GM23338 (cell line): ENCODE results near the gene SSBP2. TPM values are rescaled to one million over a fixed set of nuclear protein-coding genes. Genes with fewer than 3 reads are reported as not detected.

ENCODE experiments used
- ATAC-seq: fragments of 200-7000 bp; cut with Tn5 transposase; 3 replicates; pipeline ENCODE4 v1.9.1; 2020
- DNase-seq: peaks from one replicate; pipeline ENCODE4 v3.0.0-alpha.2; 2015; ENCODE audit warnings: low spot score
- H2AFZ ChIP-seq: fragments of 200-600 bp; sonication (generic); 2 replicates; pipeline ENCODE4 v1.8.0; 2016; ENCODE audit warnings: antibody characterized with exemption, mild to moderate bottlenecking, moderate library complexity
- H3F3A ChIP-seq: fragments of 200-600 bp; sonication (generic); replicated peaks from 2 replicates; pipeline ENCODE4 v1.8.0; 2017; ENCODE audit warnings: antibody characterized with exemption, mixed run types, low read depth
- H3K27ac ChIP-seq: fragments of 200-600 bp; sonication (generic); 2 replicates; pipeline ENCODE4 v1.6.1; 2016; ENCODE audit warnings: low read depth
- H3K27me3 ChIP-seq: fragments of 200-600 bp; sonication (generic); 2 replicates; pipeline ENCODE4 v1.8.0; 2016; ENCODE audit warnings: mild to moderate bottlenecking, mixed run types, moderate library complexity; ENCODE audit not compliant: insufficient read depth
- H3K36me3 ChIP-seq: fragments of 200-600 bp; sonication (generic); 2 replicates; pipeline ENCODE4 v1.8.0; 2016; ENCODE audit warnings: mild to moderate bottlenecking; ENCODE audit not compliant: insufficient read depth
- H3K4me1 ChIP-seq: fragments of 200-600 bp; sonication (generic); 2 replicates; pipeline ENCODE4 v1.8.0; 2016; ENCODE audit warnings: mild to moderate bottlenecking, moderate library complexity; ENCODE audit not compliant: insufficient read depth
- H3K4me2 ChIP-seq: fragments of 200-600 bp; sonication (generic); 2 replicates; pipeline ENCODE4 v1.7.1; 2017; ENCODE audit warnings: mixed run types
- H3K4me3 ChIP-seq: fragments of 200-600 bp; sonication (generic); 2 replicates; pipeline ENCODE4 v1.6.1; 2016; ENCODE audit warnings: mixed run types
- H3K79me2 ChIP-seq: fragments of 200-600 bp; sonication (generic); replicated peaks from 2 replicates; pipeline ENCODE4 v1.8.0; 2017; ENCODE audit warnings: mild to moderate bottlenecking; ENCODE audit not compliant: insufficient read depth
- H3K9me2 ChIP-seq: fragments of 200-600 bp; sonication (generic); 2 replicates; pipeline ENCODE4 v1.8.0; 2017; ENCODE audit not compliant: insufficient read depth
- H4K20me1 ChIP-seq: fragments of 200-600 bp; sonication (generic); replicated peaks from 2 replicates; pipeline ENCODE4 v1.8.0; 2017; ENCODE audit warnings: mild to moderate bottlenecking; ENCODE audit not compliant: insufficient read depth
- H3K27ac Mint-ChIP-seq: 2 replicates; pipeline ENCODE4 v1.8.0; 2020; ENCODE audit warnings: inconsistent platforms, mild to moderate bottlenecking, moderate library complexity, mixed read lengths
- H3K27me3 Mint-ChIP-seq: 3 replicates; pipeline ENCODE4 v1.8.0; 2022; ENCODE audit warnings: low read depth, mild to moderate bottlenecking, moderate library complexity, mixed read lengths, inconsistent platforms; ENCODE audit not compliant: insufficient read depth, poor library complexity
- H3K36me3 Mint-ChIP-seq: 3 replicates; pipeline ENCODE4 v1.8.0; 2021; ENCODE audit warnings: low read depth, mild to moderate bottlenecking, inconsistent platforms, moderate library complexity, mixed read lengths
- H3K4me1 Mint-ChIP-seq: 3 replicates; pipeline ENCODE4 v1.8.0; 2020; ENCODE audit warnings: mild to moderate bottlenecking, inconsistent platforms, mixed read lengths
- H3K4me3 Mint-ChIP-seq: 3 replicates; pipeline ENCODE4 v1.8.0; 2021; ENCODE audit warnings: moderate library complexity, mild to moderate bottlenecking, inconsistent platforms, mixed read lengths
- H3K9me3 Mint-ChIP-seq: 3 replicates; pipeline ENCODE4 v1.8.0; 2020; ENCODE audit warnings: moderate library complexity, mild to moderate bottlenecking, inconsistent platforms, mixed read lengths
- CREB1 ChIP-seq: fragments of 250-450 bp; sonication (Bioruptor Pico); IDR thresholded peaks from 2 replicates; pipeline ENCODE4 v1.5.0; 2020; ENCODE audit warnings: low read depth, mild to moderate bottlenecking, moderate library complexity
- ETS1 ChIP-seq: IDR thresholded peaks from 2 replicates; pipeline ENCODE4 v1.6.1; 2016; ENCODE audit warnings: antibody characterized with exemption
- EZH2 ChIP-seq: fragments of 200-600 bp; sonication (generic); IDR thresholded peaks from one replicate; pipeline ENCODE4 v1.8.0; 2017; ENCODE audit warnings: antibody characterized with exemption, mild to moderate bottlenecking, low read depth; ENCODE audit not compliant: unreplicated experiment
- EZH2phosphoT487 ChIP-seq: fragments of 200-600 bp; sonication (generic); IDR thresholded peaks from one replicate; pipeline ENCODE4 v1.8.1; 2018; ENCODE audit warnings: antibody characterized with exemption; ENCODE audit not compliant: unreplicated experiment
- JUNB ChIP-seq: IDR thresholded peaks from one replicate; pipeline ENCODE4 v1.6.1; 2016; ENCODE audit warnings: antibody characterized with exemption; ENCODE audit not compliant: unreplicated experiment
- NANOG ChIP-seq: IDR thresholded peaks from 2 replicates; pipeline ENCODE4 v1.6.1; 2016; ENCODE audit warnings: antibody characterized with exemption, borderline replicate concordance
- POLR2AphosphoS5 ChIP-seq: IDR thresholded peaks from 2 replicates; pipeline ENCODE4 v1.6.1; 2016; ENCODE audit warnings: antibody characterized with exemption, low read depth
- REST ChIP-seq: IDR thresholded peaks from one replicate; pipeline ENCODE4 v1.6.1; 2018; ENCODE audit warnings: antibody characterized with exemption; ENCODE audit not compliant: unreplicated experiment
- STAT1 ChIP-seq: IDR thresholded peaks from one replicate; pipeline ENCODE4 v1.6.1; 2016; ENCODE audit warnings: antibody characterized with exemption; ENCODE audit not compliant: unreplicated experiment
- ZNF114 ChIP-seq: fragments of 250-450 bp; sonication (Bioruptor Pico); IDR thresholded peaks from 2 replicates; pipeline ENCODE4 v1.5.0; 2020; ENCODE audit warnings: mild to moderate bottlenecking, moderate library complexity
- ZNF331 ChIP-seq: fragments of 250-450 bp; sonication (Bioruptor Pico); IDR thresholded peaks from 2 replicates; pipeline ENCODE4 v1.5.0; 2020; ENCODE audit warnings: low read depth, mild to moderate bottlenecking, moderate library complexity
- polyA plus RNA-seq: library from polyadenylated mRNA; unstranded; fragments of >200 nt; fragmentation: Nextera tagmentation; extraction: Ambion mirVana; gene quantifications from 2 replicates; pipeline ENCODE4 v1.2.1, GENCODE V29; 2016
- total RNA-seq: library from RNA; depleted of rRNA; stranded (reverse); fragments of >200 nt; shearing (Covaris generic); gene quantifications from 2 replicates; pipeline ENCODE4 v1.2.3, GENCODE V29; 2014
- TF ChIP-seq, protein P1 (sequence below), 2 experiments: fragments of 200-600 bp in 1 of 2; sonication (generic) in 1 of 2; conservative IDR thresholded peaks; 2 replicates each; pipeline versions ENCODE4 v1.5.1 to v1.6.1; 2016 to 2017; ENCODE audit warnings: antibody characterized with exemption in 2 of 2, low read depth in 2 of 2, mild to moderate bottlenecking in 2 of 2, moderate library complexity in 1 of 2
- TF ChIP-seq, protein P2 (sequence below): fragments of 250-450 bp; sonication (Bioruptor Pico); IDR thresholded peaks from 2 replicates; pipeline ENCODE4 v1.5.0; 2020; ENCODE audit warnings: mild to moderate bottlenecking, moderate library complexity

Gene SSBP2
- total and polyA plus RNA-seq, 2 experiments from 2014 or later = 21.5 to 24.7 TPM

DNA sequence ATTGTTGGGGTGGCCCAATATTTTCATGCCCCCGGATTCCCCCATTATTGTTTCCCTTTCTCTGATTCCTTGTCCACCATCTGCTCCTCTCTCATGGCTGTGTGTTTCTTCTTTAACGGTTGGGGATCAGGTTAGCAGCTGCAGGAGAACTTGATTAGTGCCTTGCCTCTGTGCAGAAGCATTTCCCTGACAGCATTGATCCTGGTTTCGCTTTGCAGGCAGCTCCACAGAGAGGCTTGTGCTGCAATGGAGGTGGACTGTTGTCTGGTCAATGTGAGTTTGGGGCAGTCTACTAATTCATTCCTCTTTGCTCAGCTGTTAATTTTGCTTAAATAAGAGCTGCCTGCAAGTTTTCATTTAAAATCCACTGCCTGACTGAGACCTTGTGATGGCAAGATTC, 32.5 kb upstream of the SSBP2 start:
- TF ChIP-seq NANOG (no peak), STAT1 (no peak), EZH2 (no peak), POLR2AphosphoS5 (no peak), ZNF114 (no peak), EZH2phosphoT487 (no peak), ZNF331 (CRISPR knock-in tag) (no peak), CREB1 (CRISPR knock-in tag) (no peak), ETS1 (no peak), JUNB (no peak), REST (no peak)
- TF ChIP-seq, protein P1, sequence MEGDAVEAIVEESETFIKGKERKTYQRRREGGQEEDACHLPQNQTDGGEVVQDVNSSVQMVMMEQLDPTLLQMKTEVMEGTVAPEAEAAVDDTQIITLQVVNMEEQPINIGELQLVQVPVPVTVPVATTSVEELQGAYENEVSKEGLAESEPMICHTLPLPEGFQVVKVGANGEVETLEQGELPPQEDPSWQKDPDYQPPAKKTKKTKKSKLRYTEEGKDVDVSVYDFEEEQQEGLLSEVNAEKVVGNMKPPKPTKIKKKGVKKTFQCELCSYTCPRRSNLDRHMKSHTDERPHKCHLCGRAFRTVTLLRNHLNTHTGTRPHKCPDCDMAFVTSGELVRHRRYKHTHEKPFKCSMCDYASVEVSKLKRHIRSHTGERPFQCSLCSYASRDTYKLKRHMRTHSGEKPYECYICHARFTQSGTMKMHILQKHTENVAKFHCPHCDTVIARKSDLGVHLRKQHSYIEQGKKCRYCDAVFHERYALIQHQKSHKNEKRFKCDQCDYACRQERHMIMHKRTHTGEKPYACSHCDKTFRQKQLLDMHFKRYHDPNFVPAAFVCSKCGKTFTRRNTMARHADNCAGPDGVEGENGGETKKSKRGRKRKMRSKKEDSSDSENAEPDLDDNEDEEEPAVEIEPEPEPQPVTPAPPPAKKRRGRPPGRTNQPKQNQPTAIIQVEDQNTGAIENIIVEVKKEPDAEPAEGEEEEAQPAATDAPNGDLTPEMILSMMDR (conservative IDR thresholded peaks at IDR 0.05; ENCODE audit: low read depth in 2 of 2) = no peak
- TF ChIP-seq, protein P2, sequence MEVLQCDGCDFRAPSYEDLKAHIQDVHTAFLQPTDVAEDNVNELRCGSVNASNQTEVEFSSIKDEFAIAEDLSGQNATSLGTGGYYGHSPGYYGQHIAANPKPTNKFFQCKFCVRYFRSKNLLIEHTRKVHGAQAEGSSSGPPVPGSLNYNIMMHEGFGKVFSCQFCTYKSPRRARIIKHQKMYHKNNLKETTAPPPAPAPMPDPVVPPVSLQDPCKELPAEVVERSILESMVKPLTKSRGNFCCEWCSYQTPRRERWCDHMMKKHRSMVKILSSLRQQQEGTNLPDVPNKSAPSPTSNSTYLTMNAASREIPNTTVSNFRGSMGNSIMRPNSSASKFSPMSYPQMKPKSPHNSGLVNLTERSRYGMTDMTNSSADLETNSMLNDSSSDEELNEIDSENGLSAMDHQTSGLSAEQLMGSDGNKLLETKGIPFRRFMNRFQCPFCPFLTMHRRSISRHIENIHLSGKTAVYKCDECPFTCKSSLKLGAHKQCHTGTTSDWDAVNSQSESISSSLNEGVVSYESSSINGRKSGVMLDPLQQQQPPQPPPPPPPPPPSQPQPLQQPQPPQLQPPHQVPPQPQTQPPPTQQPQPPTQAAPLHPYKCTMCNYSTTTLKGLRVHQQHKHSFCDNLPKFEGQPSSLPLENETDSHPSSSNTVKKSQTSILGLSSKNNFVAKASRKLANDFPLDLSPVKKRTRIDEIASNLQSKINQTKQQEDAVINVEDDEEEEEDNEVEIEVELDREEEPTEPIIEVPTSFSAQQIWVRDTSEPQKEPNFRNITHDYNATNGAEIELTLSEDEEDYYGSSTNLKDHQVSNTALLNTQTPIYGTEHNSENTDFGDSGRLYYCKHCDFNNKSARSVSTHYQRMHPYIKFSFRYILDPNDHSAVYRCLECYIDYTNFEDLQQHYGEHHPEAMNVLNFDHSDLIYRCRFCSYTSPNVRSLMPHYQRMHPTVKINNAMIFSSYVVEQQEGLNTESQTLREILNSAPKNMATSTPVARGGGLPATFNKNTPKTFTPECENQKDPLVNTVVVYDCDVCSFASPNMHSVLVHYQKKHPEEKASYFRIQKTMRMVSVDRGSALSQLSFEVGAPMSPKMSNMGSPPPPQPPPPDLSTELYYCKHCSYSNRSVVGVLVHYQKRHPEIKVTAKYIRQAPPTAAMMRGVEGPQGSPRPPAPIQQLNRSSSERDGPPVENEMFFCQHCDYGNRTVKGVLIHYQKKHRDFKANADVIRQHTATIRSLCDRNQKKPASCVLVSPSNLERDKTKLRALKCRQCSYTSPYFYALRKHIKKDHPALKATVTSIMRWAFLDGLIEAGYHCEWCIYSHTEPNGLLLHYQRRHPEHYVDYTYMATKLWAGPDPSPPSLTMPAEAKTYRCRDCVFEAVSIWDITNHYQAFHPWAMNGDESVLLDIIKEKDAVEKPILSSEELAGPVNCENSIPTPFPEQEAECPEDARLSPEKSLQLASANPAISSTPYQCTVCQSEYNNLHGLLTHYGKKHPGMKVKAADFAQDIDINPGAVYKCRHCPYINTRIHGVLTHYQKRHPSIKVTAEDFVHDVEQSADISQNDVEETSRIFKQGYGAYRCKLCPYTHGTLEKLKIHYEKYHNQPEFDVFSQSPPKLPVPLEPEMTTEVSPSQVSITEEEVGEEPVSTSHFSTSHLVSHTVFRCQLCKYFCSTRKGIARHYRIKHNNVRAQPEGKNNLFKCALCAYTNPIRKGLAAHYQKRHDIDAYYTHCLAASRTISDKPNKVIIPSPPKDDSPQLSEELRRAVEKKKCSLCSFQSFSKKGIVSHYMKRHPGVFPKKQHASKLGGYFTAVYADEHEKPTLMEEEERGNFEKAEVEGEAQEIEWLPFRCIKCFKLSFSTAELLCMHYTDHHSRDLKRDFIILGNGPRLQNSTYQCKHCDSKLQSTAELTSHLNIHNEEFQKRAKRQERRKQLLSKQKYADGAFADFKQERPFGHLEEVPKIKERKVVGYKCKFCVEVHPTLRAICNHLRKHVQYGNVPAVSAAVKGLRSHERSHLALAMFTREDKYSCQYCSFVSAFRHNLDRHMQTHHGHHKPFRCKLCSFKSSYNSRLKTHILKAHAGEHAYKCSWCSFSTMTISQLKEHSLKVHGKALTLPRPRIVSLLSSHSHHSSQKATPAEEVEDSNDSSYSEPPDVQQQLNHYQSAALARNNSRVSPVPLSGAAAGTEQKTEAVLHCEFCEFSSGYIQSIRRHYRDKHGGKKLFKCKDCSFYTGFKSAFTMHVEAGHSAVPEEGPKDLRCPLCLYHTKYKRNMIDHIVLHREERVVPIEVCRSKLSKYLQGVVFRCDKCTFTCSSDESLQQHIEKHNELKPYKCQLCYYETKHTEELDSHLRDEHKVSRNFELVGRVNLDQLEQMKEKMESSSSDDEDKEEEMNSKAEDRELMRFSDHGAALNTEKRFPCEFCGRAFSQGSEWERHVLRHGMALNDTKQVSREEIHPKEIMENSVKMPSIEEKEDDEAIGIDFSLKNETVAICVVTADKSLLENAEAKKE (CRISPR knock-in tag) = no peak
- no peaks in the 10 kb centered on the region for H3K36me3 ChIP-seq
- no peak overlapping the region for H3K4me2 ChIP-seq
- peaks cover 4% of the 10 kb centered on the region for H3K27me3 Mint-ChIP-seq
- no peaks in the 10 kb centered on the region for H3F3A ChIP-seq
- H3K27ac ChIP-seq = no peak overlapping the region
- DNase-seq (no peak), ATAC-seq (no peak)
- H2AFZ ChIP-seq = peak overlapping the region; percentile 61; the same call in 1 of the 2 replicates
- peaks cover 3% of the 10 kb centered on the region; the same call in 1 of the 3 replicates for H3K9me3 Mint-ChIP-seq
- no peak overlapping the region for H3K4me3 Mint-ChIP-seq
- H3K79me2 ChIP-seq = no peaks in the 10 kb centered on the region
- no peak overlapping the region for H3K27ac Mint-ChIP-seq
- H3K4me1 ChIP-seq = peaks cover 28% of the 10 kb centered on the region
- H3K9me2 ChIP-seq = no peaks in the 10 kb centered on the region
- H3K4me1 Mint-ChIP-seq = peaks cover 33% of the 10 kb centered on the region
- no peak overlapping the region for H3K4me3 ChIP-seq
- no peaks in the 10 kb centered on the region for H3K27me3 ChIP-seq
- H3K36me3 Mint-ChIP-seq = peaks cover 7% of the 10 kb centered on the region; the same call in 1 of the 3 replicates
- no peaks in the 10 kb centered on the region for H4K20me1 ChIP-seq
